NCI-H510A treated with DMSO at 0.1 percent for 48 hours (cell line): ENCODE measurements around the gene RHOF.
"Not testable (repeated sequence)": the region's sequence is repeated elsewhere in the genome, so short reads cannot be mapped to it uniquely, and the experiment has no call there.

Experiments used
- DNase-seq: peaks from one replicate; lab custom pipeline; 2025; lab: John Stamatoyannopoulos, UW

The RHOF gene

GRCh38 chr12:121745545-121745944 lies 47.9 kb downstream of the RHOF start:
- DNase-seq = not testable (repeated sequence)

GRCh38 chr12:121741743-121742142 lies 51.7 kb downstream of the RHOF start:
- DNase-seq = no peak

GRCh38 chr12:121740847-121741246 lies 52.6 kb downstream of the RHOF start:
- DNase-seq = no peak

DNA sequence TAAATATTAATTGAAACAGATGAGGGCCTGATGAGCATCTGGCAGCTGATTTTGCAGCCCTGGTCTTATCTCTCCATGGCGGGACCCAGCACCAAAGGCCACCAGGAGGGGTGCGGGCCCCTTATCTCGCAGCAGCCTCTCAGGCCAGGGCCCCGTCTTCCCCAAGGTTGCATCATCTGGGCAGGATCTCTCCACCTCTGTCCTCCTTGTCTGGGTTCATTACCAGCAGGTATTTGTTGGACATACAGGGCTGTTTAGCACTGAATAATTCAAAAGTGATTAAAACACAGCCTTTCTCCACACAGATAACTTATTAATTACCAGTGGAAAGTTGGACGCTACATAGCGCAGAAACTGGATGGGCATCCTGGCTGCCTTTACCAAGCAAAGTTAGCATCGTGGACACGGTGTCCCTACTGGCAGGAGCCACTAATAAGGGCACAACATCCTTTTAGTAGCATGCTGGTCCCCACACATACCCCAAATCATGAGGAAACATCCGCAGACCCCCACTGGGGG lies 55.1 kb downstream of the RHOF start:
- no peak for DNase-seq

DNA sequence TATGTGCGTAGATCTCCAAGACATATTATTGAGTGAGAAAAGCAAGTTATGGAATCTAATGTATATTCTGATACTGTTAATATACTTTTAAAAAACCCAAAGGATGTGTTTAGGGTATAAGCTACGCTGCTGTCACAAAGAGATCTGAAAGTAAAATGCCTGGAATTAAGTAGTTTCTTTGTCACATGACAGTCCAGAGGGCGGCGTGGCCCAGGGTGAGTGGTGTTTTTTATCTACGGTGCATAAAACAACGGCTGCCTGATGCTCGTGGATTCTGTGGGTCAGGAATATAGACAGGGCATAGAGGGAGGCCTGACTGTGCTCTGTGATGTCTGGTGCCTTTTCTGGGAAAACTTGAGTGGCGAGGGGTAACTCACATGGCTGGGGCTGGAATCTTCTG lies 59.6 kb downstream of the RHOF start:
- no peak for DNase-seq

- DNase-seq = no peak
Measured at GRCh38 chr12:121731473-121731872, 62.0 kb downstream of the RHOF start.

DNA sequence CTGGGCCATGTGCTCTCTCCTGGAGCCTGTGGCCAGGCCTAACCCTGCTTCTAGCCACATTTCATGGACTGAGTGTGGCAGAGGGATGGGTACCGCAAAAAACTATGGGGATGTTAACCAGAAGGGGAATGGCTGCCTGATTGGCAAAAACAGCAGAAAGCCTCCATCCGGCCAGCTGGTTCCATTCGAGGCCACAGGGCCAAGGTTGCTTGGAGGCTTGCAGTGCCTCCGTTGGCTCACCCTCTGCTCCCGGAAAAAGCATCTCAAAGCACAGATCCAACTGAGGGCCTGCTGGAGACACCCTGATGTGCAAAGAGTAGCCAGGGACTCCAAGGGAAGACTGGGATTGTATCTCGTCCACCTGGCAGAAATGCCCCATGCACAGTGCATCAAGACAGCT lies 64.5 kb downstream of the RHOF start:
- DNase-seq = no peak
